NCI-H2029 (cell line): ENCODE results near the gene KLF6.

Experiments
- DNase-seq: peaks from one replicate; lab custom pipeline; 2025; lab: John Stamatoyannopoulos, UW

The KLF6 gene

GRCh38 chr10:3784510-3785250 lies at the start of gene KLF6:
Gene KLF6, minus strand, starts transcription at chr10:3785209. Its CDS starts 195 bp downstream, at chr10:3785014.
- DNase-seq = no peak

GRCh38 chr10:3834404-3834803 lies 49.4 kb upstream of the KLF6 start:
- DNase-seq = no peak

- no peak for DNase-seq
These were observed 48.0 kb upstream of the KLF6 start for GRCh38 chr10:3833046-3833445.

GRCh38 chr10:3832022-3832786 lies 47.2 kb upstream of the KLF6 start:
- no peak for DNase-seq

GRCh38 chr10:3831608-3832007 lies 46.6 kb upstream of the KLF6 start:
- DNase-seq = no peak

GRCh38 chr10:3830946-3831345 lies 45.9 kb upstream of the KLF6 start:
- DNase-seq = no peak

GRCh38 chr10:3829156-3830050 lies 44.4 kb upstream of the KLF6 start:
- no peak for DNase-seq

- DNase-seq = peak; percentile 19
These were observed 43.6 kb upstream of the KLF6 start for GRCh38 chr10:3828404-3829155.

- DNase-seq = no peak
These were observed 42.9 kb upstream of the KLF6 start for GRCh38 chr10:3827768-3828403.

GRCh38 chr10:3827266-3827665 lies 42.3 kb upstream of the KLF6 start:
- no peak for DNase-seq

GRCh38 chr10:3825862-3826351 lies 40.9 kb upstream of the KLF6 start:
- DNase-seq = no peak

GRCh38 chr10:3825244-3825643 lies 40.2 kb upstream of the KLF6 start:
- DNase-seq = no peak

GRCh38 chr10:3822541-3823330 lies 37.7 kb upstream of the KLF6 start:
- no peak for DNase-seq

- no peak for DNase-seq
These were observed 35.2 kb upstream of the KLF6 start for GRCh38 chr10:3820255-3820654.

GRCh38 chr10:3816995-3817394 lies 32.0 kb upstream of the KLF6 start:
- no peak for DNase-seq

GRCh38 chr10:3814838-3815220 lies 29.8 kb upstream of the KLF6 start:
- DNase-seq = no peak

- peak; percentile 25 for DNase-seq
These were observed 29.2 kb upstream of the KLF6 start for GRCh38 chr10:3813986-3814837.

- DNase-seq = no peak
These were observed 28.3 kb upstream of the KLF6 start for GRCh38 chr10:3813267-3813666.

- no peak for DNase-seq
These were observed 27.1 kb upstream of the KLF6 start for GRCh38 chr10:3812141-3812540.
